PC-3 (cell line): ENCODE data around the gene CLEC4E. TPM values are rescaled to one million over a fixed set of nuclear protein-coding genes. Genes with fewer than 3 reads are reported as not detected.
"Not testable (repeated sequence)": the region's sequence is repeated elsewhere in the genome, so short reads cannot be mapped to it uniquely, and the experiment has no call there.

Source experiments
- ATAC-seq: fragments of 200-7000 bp; cut with Tn5 transposase; 2 replicates; pipeline ENCODE4 v1.9.1; 2020; ENCODE audit warnings: mild to moderate bottlenecking, moderate library complexity
- BruUV-seq: library from RNA; stranded (reverse); fragments of 400-500 nt; replicated peaks from 2 replicates; lab custom pipeline; 2021; lab: Mats Ljungman, UMichigan
- CTCF ChIA-PET: fragments of 300-600 bp; sonication (Branson Sonifier 250); formaldehyde crosslinking; loops from one replicate; lab custom pipeline; 2022; ENCODE audit warnings: antibody characterized with exemption; lab: Charles Lee
- POLR2A ChIA-PET: fragments of 300-600 bp; sonication (Branson Sonifier 250); formaldehyde crosslinking; loops from one replicate; lab custom pipeline; 2022; ENCODE audit warnings: antibody characterized with exemption; ENCODE audit not compliant: unreplicated experiment; lab: Charles Lee
- DNase-seq: peaks from one replicate; pipeline ENCODE4 v3.0.0-alpha.2; 2015
- H2AFZ ChIP-seq: fragments of 300-600 bp; sonication (generic); 2 replicates; pipeline ENCODE4 v1.6.0; 2016; ENCODE audit warnings: antibody characterized with exemption, low read length
- H3F3A ChIP-seq: fragments of 300-600 bp; sonication (generic); one replicate; pipeline ENCODE4 v1.6.0; 2017; ENCODE audit warnings: antibody characterized with exemption, low read length, control low read depth, mild to moderate bottlenecking; ENCODE audit not compliant: unreplicated experiment
- H3K27ac ChIP-seq: fragments of 300-600 bp; sonication (generic); 2 replicates; pipeline ENCODE4 v1.5.1; 2016; ENCODE audit warnings: mild to moderate bottlenecking, low read length
- H3K27me3 ChIP-seq: fragments of 300-600 bp; sonication (generic); 2 replicates; pipeline ENCODE4 v1.6.1; 2016; ENCODE audit warnings: low read length, mixed read lengths
- H3K36me3 ChIP-seq: fragments of 300-600 bp; sonication (generic); 2 replicates; pipeline ENCODE4 v1.6.1; 2016; ENCODE audit warnings: low read depth, mixed run types, low read length, mixed read lengths
- H3K4me1 ChIP-seq: fragments of 300-600 bp; sonication (generic); 2 replicates; pipeline ENCODE4 v1.5.1; 2016; ENCODE audit warnings: low read length; ENCODE audit not compliant: insufficient read depth
- H3K4me2 ChIP-seq: fragments of 300-600 bp; sonication (generic); 2 replicates; pipeline ENCODE4 v1.6.0; 2016; ENCODE audit warnings: low read length
- H3K4me3 ChIP-seq: fragments of 300-600 bp; sonication (generic); 2 replicates; pipeline ENCODE4 v1.5.1; 2016; ENCODE audit warnings: mild to moderate bottlenecking, low read length, mixed read lengths
- H3K79me2 ChIP-seq: fragments of 300-600 bp; sonication (generic); 2 replicates; pipeline ENCODE4 v1.6.1; 2017; ENCODE audit warnings: low read length, mixed read lengths
- H3K9ac ChIP-seq: fragments of 300-600 bp; sonication (generic); 2 replicates; pipeline ENCODE4 v1.6.0; 2016; ENCODE audit warnings: mild to moderate bottlenecking, low read length
- H3K9me2 ChIP-seq: fragments of 300-600 bp; sonication (generic); replicated peaks from 2 replicates; pipeline ENCODE4 v1.6.1; 2016; ENCODE audit warnings: mixed run types, low read length, mixed read lengths
- H3K9me3 ChIP-seq: fragments of 300-600 bp; sonication (generic); 2 replicates; pipeline ENCODE4 v1.6.1; 2016; ENCODE audit warnings: low read length, mixed read lengths
- H4K20me1 ChIP-seq: fragments of 300-600 bp; sonication (generic); 2 replicates; pipeline ENCODE4 v1.6.1; 2016; ENCODE audit warnings: low read length, mixed read lengths
- CTCF ChIP-seq: fragments of 300-600 bp; sonication (generic); conservative IDR thresholded peaks from 2 replicates; pipeline ENCODE4 v1.5.1; 2017; ENCODE audit warnings: antibody characterized with exemption, low read depth, mild to moderate bottlenecking, low read length
- EZH2 ChIP-seq: fragments of 300-600 bp; sonication (generic); IDR thresholded peaks from one replicate; pipeline ENCODE4 v1.6.1; 2017; ENCODE audit warnings: antibody characterized with exemption, mild to moderate bottlenecking, low read length; ENCODE audit not compliant: unreplicated experiment
- EZH2phosphoT487 ChIP-seq: fragments of 300-600 bp; sonication (generic); IDR thresholded peaks from 2 replicates; pipeline ENCODE4 v1.6.1; 2018; ENCODE audit warnings: mild to moderate bottlenecking, antibody characterized with exemption, low read length, borderline replicate concordance
- intact Hi-C: fragments of 100-400 bp; cut with micrococcal nuclease; formaldehyde crosslinking; loops from 2 replicates; pipeline ENCODE4 v1.9.0; 2023
- total RNA-seq: library from RNA; depleted of rRNA; stranded (reverse); fragments of >200 nt; gene quantifications from 2 replicates; pipeline ENCODE4 v1.2.3, GENCODE V29; 2014

CLEC4E gene
- total RNA-seq, 1 experiment from 2014 or later = not detected

DNA sequence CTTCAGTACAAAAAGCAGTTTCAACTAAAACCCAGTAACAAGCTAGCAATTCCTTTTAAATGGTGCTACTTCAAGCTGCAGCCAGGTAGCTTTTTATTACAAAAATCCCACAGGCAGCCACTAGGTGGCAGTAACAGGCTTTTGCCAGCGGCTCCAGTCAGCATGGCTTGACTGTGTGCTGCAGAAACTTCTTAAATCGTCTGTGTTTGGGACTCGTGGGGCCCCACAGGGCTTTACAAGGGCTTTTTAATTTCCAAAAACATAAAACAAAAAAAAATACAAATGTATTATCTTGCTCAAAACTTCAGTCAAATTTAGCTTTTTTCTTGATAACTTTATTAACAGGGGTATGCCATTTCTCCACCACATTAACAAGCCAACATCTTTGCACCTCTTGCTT lies 3.6 kb upstream of the CLEC4E start:
- ChIA-PET CTCF (interaction anchor here (0.6 to 1.0 kb wide), 6 partner anchors 12 to 508 kb away, joined by 3 to 7 read pairs (median 3); no protein-coding TSS in a partner anchor), POLR2A (no interaction called here)
- no peak for TF ChIP-seq EZH2phosphoT487
- TF ChIP-seq CTCF = peak; percentile 79
- intact Hi-C loops = loop anchor here (1.0 to 10.0 kb wide), 2 partner anchors 65 to 501 kb away; no protein-coding TSS in a partner anchor
- Histone ChIP-seq H4K20me1 (no peaks in the 10 kb centered on the region), H3K36me3 (no peaks in the 10 kb centered on the region), H3K27me3 (peaks cover 20% of the 10 kb centered on the region; the same call in 1 of the 2 replicates), H3K79me2 (no peaks in the 10 kb centered on the region), H3K27ac (no peak overlapping the region), H3F3A (no peaks in the 10 kb centered on the region), H2AFZ (no peak overlapping the region), H3K9me3 (no peaks in the 10 kb centered on the region), H3K4me3 (no peak overlapping the region), H3K9ac (no peak overlapping the region), H3K4me2 (no peak overlapping the region), H3K4me1 (no peaks in the 10 kb centered on the region), H3K9me2 (no peaks in the 10 kb centered on the region)
- ATAC-seq = peak; percentile 51
- no TSS peak for BruUV-seq
- peak; percentile 73 for DNase-seq

DNA sequence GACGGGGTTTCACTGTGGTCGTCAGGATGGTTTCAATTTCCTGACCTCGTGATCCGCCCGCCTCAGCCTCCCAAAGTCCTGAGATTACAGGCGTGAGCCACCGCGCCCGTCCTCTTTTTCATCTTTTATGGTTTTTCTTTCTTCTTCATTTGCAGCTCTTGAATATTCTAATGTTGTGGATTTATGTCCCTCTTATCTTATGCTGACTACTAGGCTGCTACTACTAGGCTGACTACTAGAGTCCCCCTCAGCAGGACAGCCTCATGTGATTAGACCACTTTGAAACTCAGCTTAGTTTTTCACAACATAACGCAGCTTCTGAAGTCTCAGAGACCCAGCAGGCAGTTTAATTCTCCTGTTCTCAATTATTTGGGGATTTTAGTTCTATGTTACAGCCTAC lies 857 bp upstream of the CLEC4E start:
- TF ChIP-seq EZH2phosphoT487 (no peak), EZH2 (no peak), CTCF (no peak)
- no peaks in the 10 kb centered on the region for H3K9me3 ChIP-seq
- ATAC-seq (no peak), DNase-seq (no peak)
- no peaks in the 10 kb centered on the region for H4K20me1 ChIP-seq
- BruUV-seq = no TSS peak
- peaks cover 22% of the 10 kb centered on the region for H3K27me3 ChIP-seq
- no peaks in the 10 kb centered on the region for H3F3A ChIP-seq
- H3K4me2 ChIP-seq = no peak overlapping the region
- H3K4me3 ChIP-seq = no peak overlapping the region
- POLR2A ChIA-PET = no interaction called here
- no peak overlapping the region for H3K9ac ChIP-seq
- CTCF ChIA-PET = no interaction called here
- H3K27ac ChIP-seq = no peak overlapping the region
- intact Hi-C loops = loop anchor here (10.0 kb wide), 1 partner anchor 503 kb away; no protein-coding TSS in a partner anchor
- H3K79me2 ChIP-seq = no peaks in the 10 kb centered on the region
- no peaks in the 10 kb centered on the region for H3K36me3 ChIP-seq
- no peaks in the 10 kb centered on the region for H3K4me1 ChIP-seq
- H2AFZ ChIP-seq = no peak overlapping the region
- H3K9me2 ChIP-seq = no peaks in the 10 kb centered on the region

- ATAC-seq, H3K9ac ChIP-seq, H3K27ac ChIP-seq, H3K4me2 ChIP-seq, CTCF ChIA-PET, H3F3A ChIP-seq, BruUV-seq, POLR2A ChIA-PET, H3K36me3 ChIP-seq, H3K9me2 ChIP-seq, intact Hi-C loops, H3K9me3 ChIP-seq, H3K4me1 ChIP-seq, DNase-seq, H3K4me3 ChIP-seq, H4K20me1 ChIP-seq, H3K79me2 ChIP-seq, H2AFZ ChIP-seq: not testable (repeated sequence)
- TF ChIP-seq CTCF = 0 out of 2 replicates have a peak, but pooled peaks have one; percentile 16
- peaks cover 58% of the 10 kb centered on the region for H3K27me3 ChIP-seq
Observed at GRCh38 chr12:8537820-8538219, 2.9 kb downstream of the CLEC4E start.
